HepG2 (cell line): Measurements from ENCODE around the gene LRRC19. TPM values are rescaled to one million over a fixed set of nuclear protein-coding genes. Genes with fewer than 3 reads are reported as not detected.
A peak's percentile ranks its signal among the peaks of the same experiment; 100 is the strongest.

Experiments used
- BCL6 ChIP-seq: IDR thresholded peaks from 2 replicates; pipeline ENCODE4 v1.6.1; 2016; ENCODE audit warnings: missing genetic modification reagents, missing compliant biosample characterization
- BHLHE40 ChIP-seq: IDR thresholded peaks from 2 replicates; pipeline ENCODE4 v1.6.1; 2011; ENCODE audit warnings: low read length, improper control_type of control experiment
- CHD2 ChIP-seq: IDR thresholded peaks from 2 replicates; pipeline ENCODE4 v1.6.1; 2011; ENCODE audit warnings: low read depth, low read length, improper control_type of control experiment
- CREB1 ChIP-seq, 2 experiments: fragments of 450-650 bp in 1 of 2; IDR thresholded peaks; 2 replicates each; pipeline ENCODE4 v1.6.1; 2016 to 2017; ENCODE audit warnings: control low read depth in 1 of 2, mild to moderate bottlenecking in 1 of 2, missing compliant biosample characterization in 1 of 2, missing genetic modification characterization in 1 of 2
- FOXA1 ChIP-seq, 2 experiments: fragments of 450-650 bp in 1 of 2; sonication (generic) in 1 of 2; formaldehyde crosslinking in 1 of 2; IDR thresholded peaks; 2 replicates each; pipeline versions ENCODE4 v1.4.0 to v1.6.1; 2016 to 2020; ENCODE audit warnings: missing genetic modification reagents in 1 of 2
- FOXP1 ChIP-seq, 2 experiments: fragments of 450-650 bp in 1 of 2; IDR thresholded peaks; 2 replicates each; pipeline ENCODE4 v1.6.1; 2017 to 2018; ENCODE audit warnings: antibody characterized with exemption in 1 of 2
- KAT8 ChIP-seq: IDR thresholded peaks from 2 replicates; pipeline ENCODE4 v1.6.1; 2016; ENCODE audit warnings: missing genetic modification reagents, missing compliant biosample characterization
- KDM2A ChIP-seq: sonication (generic); formaldehyde crosslinking; IDR thresholded peaks from 2 replicates; pipeline ENCODE4 v1.4.0; 2020; ENCODE audit warnings: low read depth, missing genetic modification reagents, borderline replicate concordance
- NBN ChIP-seq: fragments of 450-650 bp; conservative IDR thresholded peaks from 2 replicates; pipeline ENCODE4 v1.6.1; 2017
- NFATC3 ChIP-seq: sonication (generic); formaldehyde crosslinking; IDR thresholded peaks from 2 replicates; pipeline ENCODE4 v1.5.1; 2020; ENCODE audit warnings: mild to moderate bottlenecking, missing genetic modification reagents
- NFE2 ChIP-seq: sonication (generic); formaldehyde crosslinking; IDR thresholded peaks from 2 replicates; pipeline ENCODE4 v1.4.0; 2020; ENCODE audit warnings: missing genetic modification reagents
- NPAS2 ChIP-seq: sonication (generic); formaldehyde crosslinking; IDR thresholded peaks from 2 replicates; pipeline ENCODE4 v1.8.0; 2022; ENCODE audit warnings: mild to moderate bottlenecking, missing genetic modification reagents, borderline replicate concordance
- REL ChIP-seq: sonication (generic); formaldehyde crosslinking; conservative IDR thresholded peaks from 2 replicates; pipeline ENCODE4 v1.8.0; 2022; ENCODE audit warnings: mild to moderate bottlenecking, missing genetic modification reagents, moderate library complexity
- RNF2 ChIP-seq: fragments of 450-650 bp; conservative IDR thresholded peaks from 2 replicates; pipeline ENCODE4 v1.6.1; 2016; ENCODE audit warnings: low read depth
- SCMH1 ChIP-seq: sonication (generic); formaldehyde crosslinking; IDR thresholded peaks from 2 replicates; pipeline ENCODE4 v1.9.0; 2021; ENCODE audit warnings: missing genetic modification reagents, mild to moderate bottlenecking, borderline replicate concordance
- SRF ChIP-seq: IDR thresholded peaks from 2 replicates; pipeline ENCODE4 v1.6.1; 2011; ENCODE audit warnings: mild to moderate bottlenecking, low read depth, low read length, moderate library complexity
- ZBTB46 ChIP-seq: sonication (generic); formaldehyde crosslinking; IDR thresholded peaks from 2 replicates; pipeline ENCODE4 v1.4.0; 2020; ENCODE audit warnings: mild to moderate bottlenecking, missing genetic modification reagents, borderline replicate concordance
- ZNF101 ChIP-seq: sonication (generic); formaldehyde crosslinking; IDR thresholded peaks from 2 replicates; pipeline ENCODE4 v1.4.0; 2020; ENCODE audit warnings: mild to moderate bottlenecking, low read depth, missing genetic modification reagents, borderline replicate concordance
- ZNF230 ChIP-seq: sonication (generic); formaldehyde crosslinking; IDR thresholded peaks from 2 replicates; pipeline ENCODE4 v1.4.0; 2020; ENCODE audit warnings: mild to moderate bottlenecking, missing genetic modification reagents
- ZNF460 ChIP-seq: sonication (generic); formaldehyde crosslinking; IDR thresholded peaks from 2 replicates; pipeline ENCODE4 v1.5.1; 2020; ENCODE audit warnings: missing genetic modification reagents, mild to moderate bottlenecking, borderline replicate concordance
- ZNF468 ChIP-seq: sonication (generic); formaldehyde crosslinking; IDR thresholded peaks from 2 replicates; pipeline ENCODE4 v1.8.0; 2022; ENCODE audit warnings: mild to moderate bottlenecking, moderate library complexity, missing genetic modification reagents
- ZNF577 ChIP-seq: sonication (generic); formaldehyde crosslinking; IDR thresholded peaks from 2 replicates; pipeline ENCODE4 v1.4.0; 2020; ENCODE audit warnings: mild to moderate bottlenecking, low read depth, missing genetic modification reagents, borderline replicate concordance
- ZNF607 ChIP-seq: sonication (generic); formaldehyde crosslinking; IDR thresholded peaks from 2 replicates; pipeline ENCODE4 v1.5.1; 2020; ENCODE audit warnings: missing genetic modification reagents, mild to moderate bottlenecking, borderline replicate concordance
- ZNF615 ChIP-seq: sonication (generic); formaldehyde crosslinking; IDR thresholded peaks from 2 replicates; pipeline ENCODE4 v1.5.0; 2020; ENCODE audit warnings: mild to moderate bottlenecking, missing genetic modification reagents, borderline replicate concordance
- polyA plus RNA-seq, 8 experiments: library from polyadenylated mRNA; depleted of rRNA in 3 of 8; stranded (reverse) in 7 of 8; unstranded in 1 of 8; fragments of >200 nt; fragmentation: Illumina TruSeq in 4 of 8; extraction: Trizol in 4 of 8; gene quantifications; 2 replicates each; pipeline versions ENCODE4 v1.2.1 to v1.2.3, GENCODE V29; 2011 to 2016; ENCODE audit warnings: low read depth in 4 of 8, missing spikeins in 1 of 8, mixed read lengths in 1 of 8; ENCODE audit not compliant: insufficient read depth in 1 of 8
- total RNA-seq, 5 experiments: library from RNA; depleted of rRNA; stranded (reverse); fragments of >200 nt; fragmentation: Illumina TruSeq; extraction: Trizol; gene quantifications; 2 replicates each; pipeline ENCODE4 v1.2.3, GENCODE V29; 2016; ENCODE audit warnings: low read depth in 1 of 5
- TF ChIP-seq, protein P1 (sequence below): sonication (generic); formaldehyde crosslinking; IDR thresholded peaks from 2 replicates; pipeline ENCODE4 v1.5.1; 2020; ENCODE audit warnings: missing genetic modification reagents, mild to moderate bottlenecking, borderline replicate concordance
- TF ChIP-seq, protein P2 (sequence below): sonication (generic); formaldehyde crosslinking; IDR thresholded peaks from 2 replicates; pipeline ENCODE4 v1.4.0; 2020; ENCODE audit warnings: missing genetic modification reagents

LRRC19 gene
- total and polyA plus RNA-seq, 2 of the 13 experiments (the other 11 are each of a cell fraction or from before 2014, with no cell fraction given), result not detected

- peak; percentile 27; the same call in 1 of the 2 replicates for TF ChIP-seq ZNF607 (CRISPR knock-in tag)
- TF ChIP-seq SCMH1 (CRISPR knock-in tag), result no peak
- no peak for TF ChIP-seq NBN
- no peak for TF ChIP-seq CREB1 (IDR thresholded peaks at IDR 0.05)
- TF ChIP-seq CREB1 (CRISPR knock-in tag; IDR thresholded peaks at IDR 0.05), result peak; percentile 69
- peak; percentile 93 for TF ChIP-seq CHD2
- no peak for TF ChIP-seq RNF2
- TF ChIP-seq, protein P1, sequence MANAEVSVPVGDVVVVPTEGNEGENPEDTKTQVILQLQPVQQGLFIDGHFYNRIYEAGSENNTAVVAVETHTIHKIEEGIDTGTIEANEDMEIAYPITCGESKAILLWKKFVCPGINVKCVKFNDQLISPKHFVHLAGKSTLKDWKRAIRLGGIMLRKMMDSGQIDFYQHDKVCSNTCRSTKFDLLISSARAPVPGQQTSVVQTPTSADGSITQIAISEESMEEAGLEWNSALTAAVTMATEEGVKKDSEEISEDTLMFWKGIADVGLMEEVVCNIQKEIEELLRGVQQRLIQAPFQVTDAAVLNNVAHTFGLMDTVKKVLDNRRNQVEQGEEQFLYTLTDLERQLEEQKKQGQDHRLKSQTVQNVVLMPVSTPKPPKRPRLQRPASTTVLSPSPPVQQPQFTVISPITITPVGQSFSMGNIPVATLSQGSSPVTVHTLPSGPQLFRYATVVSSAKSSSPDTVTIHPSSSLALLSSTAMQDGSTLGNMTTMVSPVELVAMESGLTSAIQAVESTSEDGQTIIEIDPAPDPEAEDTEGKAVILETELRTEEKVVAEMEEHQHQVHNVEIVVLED (CRISPR knock-in tag), result no peak; the same call in 1 of the 2 replicates
- TF ChIP-seq BCL6 (CRISPR knock-in tag), result no peak
- no peak for TF ChIP-seq ZNF230 (CRISPR knock-in tag)
- no peak for TF ChIP-seq ZNF615
- TF ChIP-seq, protein P2, sequence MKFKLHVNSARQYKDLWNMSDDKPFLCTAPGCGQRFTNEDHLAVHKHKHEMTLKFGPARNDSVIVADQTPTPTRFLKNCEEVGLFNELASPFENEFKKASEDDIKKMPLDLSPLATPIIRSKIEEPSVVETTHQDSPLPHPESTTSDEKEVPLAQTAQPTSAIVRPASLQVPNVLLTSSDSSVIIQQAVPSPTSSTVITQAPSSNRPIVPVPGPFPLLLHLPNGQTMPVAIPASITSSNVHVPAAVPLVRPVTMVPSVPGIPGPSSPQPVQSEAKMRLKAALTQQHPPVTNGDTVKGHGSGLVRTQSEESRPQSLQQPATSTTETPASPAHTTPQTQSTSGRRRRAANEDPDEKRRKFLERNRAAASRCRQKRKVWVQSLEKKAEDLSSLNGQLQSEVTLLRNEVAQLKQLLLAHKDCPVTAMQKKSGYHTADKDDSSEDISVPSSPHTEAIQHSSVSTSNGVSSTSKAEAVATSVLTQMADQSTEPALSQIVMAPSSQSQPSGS (CRISPR knock-in tag), result 0 out of 2 replicates have a peak, but pooled peaks have one; percentile 20
- TF ChIP-seq KDM2A (CRISPR knock-in tag), result peak; percentile 80
- no peak for TF ChIP-seq REL (CRISPR knock-in tag)
- TF ChIP-seq ZBTB46 (CRISPR knock-in tag), result no peak
- no peak for TF ChIP-seq FOXA1 (IDR thresholded peaks at IDR 0.05)
- peak; percentile 67 for TF ChIP-seq FOXA1 (CRISPR knock-in tag; IDR thresholded peaks at IDR 0.05)
- TF ChIP-seq KAT8 (CRISPR knock-in tag), result peak; percentile 66
- no peak for TF ChIP-seq FOXP1 (IDR thresholded peaks at IDR 0.05)
- peak; percentile 10; the same call in 1 of the 2 replicates for TF ChIP-seq FOXP1 (CRISPR knock-in tag; IDR thresholded peaks at IDR 0.05)
- TF ChIP-seq BHLHE40, result no peak
- no peak for TF ChIP-seq NFATC3 (CRISPR knock-in tag)
- TF ChIP-seq ZNF460 (CRISPR knock-in tag), result no peak
- TF ChIP-seq SRF, result no peak
- TF ChIP-seq ZNF101, result no peak
- no peak for TF ChIP-seq NPAS2
- no peak for TF ChIP-seq ZNF577 (CRISPR knock-in tag)
- no peak for TF ChIP-seq ZNF468 (CRISPR knock-in tag)
- TF ChIP-seq NFE2 (CRISPR knock-in tag), result no peak
Observed at GRCh38 chr9:26955921-26956859, 49.3 kb downstream of the LRRC19 start, which contains the start of gene IFT74 (continued).
